Astrocyte of the spinal cord (primary cell): Measurements from ENCODE around the gene MAT2B.

Source experiments
- DNase-seq: peaks from one replicate; pipeline ENCODE4 v3.0.0; 2011; ENCODE audit warnings: low read depth, low spot score
- H3K4me3 ChIP-seq: 2 replicates; pipeline ENCODE4 v1.5.1; 2011; ENCODE audit warnings: low read depth, mild to moderate bottlenecking, low read length, moderate library complexity
- in situ Hi-C: cut with HindIII; loops from 2 replicates; pipeline ENCODE4 v1.10.0; 2017; ENCODE audit warnings: low sequenced_read_pairs
- TF ChIP-seq, protein P1 (sequence below): IDR thresholded peaks from 2 replicates; pipeline ENCODE4 v1.5.1; 2012; ENCODE audit warnings: low read depth, mild to moderate bottlenecking, low read length, inconsistent platforms

Gene MAT2B

DNA sequence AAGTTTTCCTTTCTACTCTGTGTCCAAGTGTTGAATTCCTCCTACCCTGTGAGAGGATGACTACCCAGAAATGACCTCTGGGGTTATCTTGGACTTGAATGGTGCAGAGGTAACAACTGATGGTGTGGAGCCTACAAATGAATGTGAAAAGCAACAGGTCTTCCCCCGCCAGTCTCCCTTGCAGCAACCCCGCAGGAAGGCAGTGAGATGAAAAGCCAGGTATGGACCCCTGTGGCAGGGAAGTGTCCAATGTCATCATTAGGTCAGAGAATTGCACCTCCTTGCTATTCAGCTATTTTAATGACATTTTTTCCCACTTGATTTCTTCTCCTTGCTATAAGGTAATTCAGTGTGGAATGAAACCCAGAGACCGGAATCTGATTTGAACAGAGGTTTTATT, 58.5 kb downstream of the MAT2B start:
- in situ Hi-C loops: no loop called here
- TF ChIP-seq, protein P1, sequence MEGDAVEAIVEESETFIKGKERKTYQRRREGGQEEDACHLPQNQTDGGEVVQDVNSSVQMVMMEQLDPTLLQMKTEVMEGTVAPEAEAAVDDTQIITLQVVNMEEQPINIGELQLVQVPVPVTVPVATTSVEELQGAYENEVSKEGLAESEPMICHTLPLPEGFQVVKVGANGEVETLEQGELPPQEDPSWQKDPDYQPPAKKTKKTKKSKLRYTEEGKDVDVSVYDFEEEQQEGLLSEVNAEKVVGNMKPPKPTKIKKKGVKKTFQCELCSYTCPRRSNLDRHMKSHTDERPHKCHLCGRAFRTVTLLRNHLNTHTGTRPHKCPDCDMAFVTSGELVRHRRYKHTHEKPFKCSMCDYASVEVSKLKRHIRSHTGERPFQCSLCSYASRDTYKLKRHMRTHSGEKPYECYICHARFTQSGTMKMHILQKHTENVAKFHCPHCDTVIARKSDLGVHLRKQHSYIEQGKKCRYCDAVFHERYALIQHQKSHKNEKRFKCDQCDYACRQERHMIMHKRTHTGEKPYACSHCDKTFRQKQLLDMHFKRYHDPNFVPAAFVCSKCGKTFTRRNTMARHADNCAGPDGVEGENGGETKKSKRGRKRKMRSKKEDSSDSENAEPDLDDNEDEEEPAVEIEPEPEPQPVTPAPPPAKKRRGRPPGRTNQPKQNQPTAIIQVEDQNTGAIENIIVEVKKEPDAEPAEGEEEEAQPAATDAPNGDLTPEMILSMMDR: no peak
- H3K4me3 ChIP-seq: no peak overlapping the region
- DNase-seq: no peak

DNA sequence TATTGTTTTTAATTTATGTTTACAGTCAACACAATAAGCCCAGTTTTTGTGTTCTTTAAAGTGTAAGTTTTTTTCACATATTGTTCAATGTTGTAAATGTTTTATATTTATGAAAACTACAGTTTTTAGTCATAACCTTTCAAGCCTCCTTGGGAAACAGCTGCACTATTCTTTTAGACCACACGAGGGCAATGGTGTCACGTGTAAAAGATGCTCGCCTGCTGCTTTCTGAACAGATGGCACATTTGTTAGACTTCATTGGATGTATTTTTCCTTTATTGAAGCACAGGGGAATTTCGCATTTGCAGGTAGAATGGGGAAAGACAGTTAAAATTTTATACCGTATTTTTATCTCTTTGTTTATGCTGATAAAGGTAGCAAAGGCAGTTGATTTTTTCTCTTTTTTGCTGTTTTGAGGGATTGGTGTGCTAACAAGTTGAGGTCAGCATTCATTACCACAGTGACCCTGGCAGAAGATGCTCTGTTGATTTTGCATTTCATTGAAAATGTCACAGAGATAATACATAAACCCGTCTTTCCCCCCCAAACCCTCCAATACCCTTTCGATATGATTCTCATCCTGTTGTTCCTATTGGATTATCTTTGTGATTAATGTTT, 59.0 kb downstream of the MAT2B start:
- DNase-seq: peak; percentile 67
- in situ Hi-C loops: no loop called here
- H3K4me3 ChIP-seq: no peak overlapping the region
- TF ChIP-seq, protein P1: peak; percentile 79

DNA sequence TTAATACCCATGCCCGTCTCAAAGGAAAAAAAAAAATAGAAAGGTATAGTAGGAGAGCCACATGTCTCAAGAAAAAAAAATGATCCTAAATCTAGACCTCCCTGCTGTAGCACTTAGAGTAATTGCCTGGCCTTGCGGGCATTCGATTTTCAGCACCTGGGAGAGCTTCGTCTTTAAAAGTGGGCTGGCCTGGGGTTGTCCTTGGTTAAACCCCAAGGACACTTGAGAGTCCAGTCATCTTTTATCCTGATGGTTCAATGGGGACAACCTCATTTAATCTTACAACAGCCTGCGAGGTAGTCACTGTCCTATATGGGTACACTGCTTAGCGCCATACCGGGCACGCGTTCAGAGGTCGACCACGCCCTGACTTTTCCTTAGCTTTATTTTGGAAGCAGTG, 60.1 kb downstream of the MAT2B start:
- peak overlapping the region; percentile 37 for H3K4me3 ChIP-seq
- TF ChIP-seq, protein P1: no peak
- in situ Hi-C loops: no loop called here
- DNase-seq: no peak

DNA sequence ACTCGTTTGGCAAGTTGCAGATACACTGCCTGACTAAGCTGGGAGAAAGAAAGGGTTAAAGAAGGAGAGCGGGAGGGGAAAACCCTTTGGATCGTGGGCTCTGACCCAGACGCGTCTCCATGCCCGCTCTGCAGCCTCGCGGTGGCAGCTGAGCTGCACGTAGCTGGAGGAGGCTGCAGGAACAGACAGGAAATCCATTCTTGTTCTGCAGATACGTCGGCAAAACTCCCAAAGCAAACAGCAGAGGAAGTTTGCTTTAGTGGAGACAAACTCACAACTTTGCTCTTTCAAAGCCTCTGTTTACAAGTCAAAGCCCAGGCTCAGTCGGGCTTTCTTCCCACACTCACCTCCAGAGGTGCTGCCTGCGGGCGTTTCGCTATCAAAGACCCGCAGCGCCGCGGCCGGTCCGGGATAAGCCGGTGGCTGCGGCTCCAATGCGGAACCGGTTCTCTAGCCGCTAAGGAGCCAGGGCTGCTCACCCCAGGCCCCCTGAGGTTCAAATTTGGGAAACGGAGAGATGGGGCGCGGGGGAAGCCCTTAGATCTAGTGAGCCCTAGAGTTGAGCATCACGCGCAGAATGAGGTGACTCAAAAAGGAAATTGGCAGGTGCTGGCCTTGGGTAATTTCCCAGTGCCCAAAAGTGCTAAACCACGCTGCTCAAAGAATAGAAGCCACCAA, 60.7 kb downstream of the MAT2B start:
- peak; percentile 23 for DNase-seq
- peak overlapping the region; percentile 37 for H3K4me3 ChIP-seq
- in situ Hi-C loops: no loop called here
- TF ChIP-seq, protein P1: no peak

DNA sequence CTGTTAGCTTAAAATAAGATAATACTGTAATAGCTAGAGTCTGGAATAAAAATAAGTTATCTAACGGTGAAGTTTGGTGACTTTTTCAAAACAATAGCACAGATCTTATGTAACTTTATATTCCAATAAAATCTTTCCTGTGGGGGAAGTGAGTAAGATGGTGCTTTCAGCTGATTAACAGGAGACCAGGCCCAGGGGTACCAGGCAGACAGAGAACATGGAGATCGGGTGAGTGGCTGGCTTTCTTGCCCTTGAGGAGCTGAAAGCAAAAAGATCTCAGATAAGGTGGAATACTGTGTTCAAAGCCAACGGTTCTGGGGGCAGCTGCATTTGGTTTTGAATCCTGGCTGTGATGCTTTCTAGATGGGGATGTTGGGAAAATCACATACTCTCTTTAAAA, 61.3 kb downstream of the MAT2B start:
- TF ChIP-seq, protein P1: no peak
- no peak overlapping the region for H3K4me3 ChIP-seq
- no peak for DNase-seq
- in situ Hi-C loops: no loop called here

DNA sequence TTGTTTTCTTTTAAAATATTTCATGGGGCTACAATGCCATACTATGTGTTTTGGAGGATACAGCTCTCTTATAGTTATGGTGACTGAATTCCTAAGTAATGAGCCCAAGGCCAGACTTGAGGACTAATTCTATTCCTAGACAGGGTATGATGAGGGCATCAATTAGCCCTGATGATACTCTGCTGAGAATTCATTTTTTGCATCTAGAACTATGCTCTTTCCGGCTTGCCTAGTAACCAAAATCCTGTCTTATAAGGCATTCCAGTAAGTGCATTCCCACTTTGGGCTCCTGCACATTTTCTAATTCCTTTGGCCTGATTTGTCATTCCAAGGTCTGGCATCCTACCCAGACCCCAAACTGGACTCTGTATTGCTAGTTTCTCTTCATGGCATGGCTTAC, 62.4 kb downstream of the MAT2B start:
- TF ChIP-seq, protein P1: no peak
- no peak for DNase-seq
- H3K4me3 ChIP-seq: no peak overlapping the region
- in situ Hi-C loops: no loop called here
